ENCODE measurements around the gene CYB561D1. TPM values are rescaled to one million over a fixed set of nuclear protein-coding genes. Genes with fewer than 3 reads are reported as not detected.

Gene CYB561D1
- total RNA-seq, 2 donors from 2014 or later, result 8.1 to 12.5 TPM

DNA sequence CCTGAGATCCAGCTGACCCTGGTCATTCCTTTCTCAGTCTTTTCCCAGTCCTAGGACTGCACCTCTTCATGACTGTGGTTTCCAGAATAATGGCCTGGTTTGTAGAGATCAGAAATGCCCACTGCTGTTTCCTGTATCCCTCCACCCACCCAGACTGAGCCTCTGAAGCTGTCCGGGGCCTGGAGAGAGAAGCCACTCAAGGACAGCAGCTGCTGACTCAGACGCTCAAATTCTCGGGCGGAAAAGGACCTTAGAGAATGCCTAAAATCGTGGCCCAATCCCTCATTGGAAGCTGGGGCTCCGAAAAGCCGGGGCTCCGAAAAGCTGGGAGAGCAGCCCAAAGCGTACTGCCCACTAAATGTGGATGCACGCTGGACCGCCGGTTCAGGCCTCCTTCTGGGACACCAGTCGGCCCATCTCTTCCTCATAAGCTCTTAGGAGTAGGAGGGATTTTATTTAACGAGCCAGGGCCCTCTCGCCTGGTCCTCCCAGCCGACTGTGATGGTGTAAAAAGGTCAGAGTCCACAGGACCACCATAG lies 38.0 kb downstream of the CYB561D1 start:
- Histone ChIP-seq H3K27me3 (no peaks in the 10 kb centered on the region), H3K9ac (ENCODE audit: low read depth in 2 of 2, low read length in 2 of 2) (no peak overlapping the region), H3K9me3 (no peaks in the 10 kb centered on the region), H3K36me3 (no peaks in the 10 kb centered on the region), H3K27ac (no peak overlapping the region), H3K4me1 (peaks cover 5% of the 10 kb centered on the region), H3K4me3 (no peak overlapping the region)
- no peak for DNase-seq
- intact Hi-C loops (cut with DNase I), result loop anchor here (2.0 to 10.0 kb wide), 3 partner anchors 33 to 107 kb away; partner anchors contain the start of gene PSMA5
- no peak for TF ChIP-seq CTCF (IDR thresholded peaks at IDR 0.05)

DNA sequence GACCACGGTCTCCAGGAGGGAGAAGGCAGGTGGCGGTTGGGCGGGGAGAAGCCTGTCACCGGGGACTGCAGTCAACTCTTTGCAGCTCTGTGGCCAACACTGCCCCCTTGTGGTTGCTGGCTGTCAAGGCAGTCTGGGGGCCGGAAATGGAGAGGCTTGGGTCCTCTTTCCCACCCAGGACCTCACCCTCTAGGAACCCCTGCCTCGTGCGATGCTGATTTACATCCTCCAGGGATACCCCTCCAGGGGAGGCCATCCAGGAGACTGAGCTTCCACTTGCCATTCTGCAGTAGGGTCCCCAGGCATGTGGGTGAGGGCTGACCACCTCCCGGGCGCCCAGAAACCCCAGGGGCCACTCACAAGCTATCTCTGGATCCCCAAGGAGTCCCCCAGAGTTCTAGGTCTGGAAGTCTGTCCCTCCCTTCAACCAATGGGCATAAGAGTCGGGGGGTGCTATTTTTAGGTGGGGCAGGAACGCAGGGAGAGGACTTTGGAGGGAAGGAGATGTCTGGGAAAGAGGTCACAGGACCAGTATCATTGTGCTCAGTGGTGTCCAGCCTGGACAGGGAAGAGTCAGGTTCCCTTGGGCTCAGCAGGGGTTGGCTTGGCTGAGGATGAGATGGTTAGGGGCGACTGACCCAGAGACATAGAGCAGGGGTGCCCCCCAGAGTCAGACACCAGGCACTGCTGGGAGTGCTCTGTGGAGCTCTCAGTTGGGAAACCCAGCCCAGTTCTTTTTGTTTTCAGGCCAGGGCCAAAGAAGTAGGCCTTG lies 38.7 kb downstream of the CYB561D1 start:
- intact Hi-C loops (cut with DNase I), result loop anchor here (2.0 to 10.0 kb wide), 2 partner anchors 42 to 108 kb away; partner anchors contain the start of gene PSMA5
- Histone ChIP-seq H3K36me3 (no peaks in the 10 kb centered on the region), H3K9ac (ENCODE audit: low read depth in 2 of 2, low read length in 2 of 2) (peak overlapping the region; percentile 28 to 59), H3K9me3 (no peaks in the 10 kb centered on the region), H3K27ac (peak overlapping the region; percentile 17), H3K27me3 (no peaks in the 10 kb centered on the region), H3K4me3 (peak overlapping the region; percentile 4), H3K4me1 (peaks cover 5% of the 10 kb centered on the region)
- peak; percentile 86 for TF ChIP-seq CTCF (IDR thresholded peaks at IDR 0.05)
- peak; percentile 89 for DNase-seq

DNA sequence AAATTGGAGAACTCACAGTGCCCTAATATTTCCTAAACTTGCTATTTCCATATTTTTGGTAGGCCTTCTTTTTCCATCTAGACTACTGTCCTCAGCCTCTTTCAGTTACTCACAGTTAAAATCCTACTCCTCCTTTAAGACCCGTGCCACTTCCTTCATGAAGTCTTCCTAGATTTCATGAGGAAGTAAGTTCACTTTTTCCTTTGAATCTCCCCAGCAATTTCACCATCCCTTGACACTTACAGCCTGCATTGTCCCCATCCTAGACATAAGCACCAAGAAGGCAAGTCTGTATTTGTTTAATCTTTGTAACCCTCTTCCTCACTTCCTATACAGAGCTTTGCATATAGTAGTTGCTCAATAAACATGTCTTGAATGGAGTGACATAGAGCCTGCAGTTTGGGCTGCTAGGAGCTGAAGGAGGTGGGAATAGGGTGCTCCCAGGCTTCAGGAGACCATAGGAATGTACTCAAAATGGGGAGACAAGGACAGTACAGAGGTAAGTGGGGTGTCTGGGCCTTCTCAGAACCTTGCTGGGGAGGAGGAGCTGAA lies 40.5 kb downstream of the CYB561D1 start:
- no peak for DNase-seq
- intact Hi-C loops (cut with DNase I), result loop anchor here (10.0 kb wide), 1 partner anchor 110 kb away; the partner anchor contains the start of gene PSMA5
- Histone ChIP-seq H3K36me3 (no peaks in the 10 kb centered on the region), H3K9ac (ENCODE audit: low read depth in 2 of 2, low read length in 2 of 2) (no peak overlapping the region), H3K27ac (no peak overlapping the region), H3K9me3 (no peaks in the 10 kb centered on the region), H3K4me1 (peaks cover 5% of the 10 kb centered on the region), H3K4me3 (no peak overlapping the region), H3K27me3 (no peaks in the 10 kb centered on the region)
- no peak for TF ChIP-seq CTCF (IDR thresholded peaks at IDR 0.05)

DNA sequence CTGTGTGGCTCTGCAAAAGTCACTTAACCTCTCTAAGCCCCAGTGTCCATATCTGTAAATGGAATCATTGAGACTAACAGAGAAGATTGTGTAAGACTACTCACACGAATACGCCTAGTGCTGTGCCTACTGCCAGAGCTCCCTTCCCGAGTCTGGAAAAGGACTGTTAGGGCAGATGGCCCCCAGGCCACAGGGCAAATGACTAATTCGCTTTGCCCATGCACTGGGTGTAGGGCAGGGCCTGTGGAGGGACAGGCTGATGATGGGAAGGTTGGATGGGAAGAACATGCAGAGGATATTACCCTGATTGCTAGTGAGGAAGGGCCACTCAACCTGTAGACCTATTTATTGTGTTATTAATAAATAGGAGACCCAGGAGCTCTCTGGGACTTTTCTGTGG lies 41.6 kb downstream of the CYB561D1 start:
- Histone ChIP-seq H3K4me1 (peaks cover 5% of the 10 kb centered on the region), H3K27ac (no peak overlapping the region), H3K27me3 (no peaks in the 10 kb centered on the region), H3K9me3 (no peaks in the 10 kb centered on the region), H3K4me3 (no peak overlapping the region), H3K36me3 (no peaks in the 10 kb centered on the region), H3K9ac (ENCODE audit: low read depth in 2 of 2, low read length in 2 of 2) (no peak overlapping the region)
- intact Hi-C loops (cut with DNase I), result loop anchor here (10.0 kb wide), 1 partner anchor 111 kb away; the partner anchor contains the start of gene PSMA5
- no peak for DNase-seq
- TF ChIP-seq CTCF (IDR thresholded peaks at IDR 0.05), result no peak

GRCh38 chr1:109535971-109536491 lies 42.1 kb downstream of the CYB561D1 start:
- H3K27ac ChIP-seq, result no peak overlapping the region
- no peak overlapping the region for H3K9ac ChIP-seq (ENCODE audit: low read depth in 2 of 2, low read length in 2 of 2)
- no peak for DNase-seq
- no peak for TF ChIP-seq CTCF (IDR thresholded peaks at IDR 0.05)
- no peaks in the 10 kb centered on the region for H3K27me3 ChIP-seq
- peaks cover 5% of the 10 kb centered on the region for H3K4me1 ChIP-seq
- no peak overlapping the region for H3K4me3 ChIP-seq
- no peaks in the 10 kb centered on the region for H3K36me3 ChIP-seq
- no peaks in the 10 kb centered on the region for H3K9me3 ChIP-seq
- intact Hi-C loops (cut with DNase I), result loop anchor here (10.0 kb wide), 1 partner anchor 111 kb away; the partner anchor contains the start of gene PSMA5
